GM13977 (cell line): ENCODE data around the gene ZNF532.

Experiments used
- DNase-seq: peaks from one replicate; pipeline ENCODE4 v3.0.0; 2012; ENCODE audit warnings: low spot score
- in situ Hi-C: fragments of 300-500 bp; cut with MboI; formaldehyde crosslinking; loops from one replicate; pipeline ENCODE4 v1.12.0; 2022; ENCODE audit warnings: low sequenced_read_pairs, low pct_unique_long_range_greater_than_20kb, mixed read lengths, inconsistent platforms; ENCODE audit not compliant: unreplicated experiment
- TF ChIP-seq, protein P1 (sequence below): IDR thresholded peaks from 2 replicates; pipeline ENCODE4 v1.5.1; 2012; ENCODE audit warnings: mild to moderate bottlenecking, control low read depth; ENCODE audit not compliant: insufficient read depth; ENCODE audit errors: extremely low read depth, missing control alignments

The ZNF532 gene

DNA sequence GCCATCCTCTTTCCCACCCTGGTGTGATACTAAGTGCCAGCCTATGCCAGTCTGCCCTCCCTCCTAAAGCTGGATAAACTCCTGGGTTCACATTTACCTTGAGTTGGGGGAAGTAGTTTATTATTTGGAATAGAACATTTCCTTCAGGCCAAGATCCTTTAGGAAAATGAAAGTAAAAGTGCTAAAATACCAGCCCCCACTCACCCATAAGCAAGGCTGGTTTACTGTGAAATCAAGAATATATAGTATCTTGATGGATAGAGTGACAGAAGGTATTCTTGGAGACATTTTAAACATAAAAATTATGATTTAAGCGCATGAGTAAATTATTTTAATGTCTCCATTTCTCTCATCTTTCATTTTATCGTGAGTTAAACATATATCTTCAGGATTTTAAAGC, 27.1 kb downstream of the ZNF532 start:
- in situ Hi-C loops = no loop called here
- TF ChIP-seq, protein P1, sequence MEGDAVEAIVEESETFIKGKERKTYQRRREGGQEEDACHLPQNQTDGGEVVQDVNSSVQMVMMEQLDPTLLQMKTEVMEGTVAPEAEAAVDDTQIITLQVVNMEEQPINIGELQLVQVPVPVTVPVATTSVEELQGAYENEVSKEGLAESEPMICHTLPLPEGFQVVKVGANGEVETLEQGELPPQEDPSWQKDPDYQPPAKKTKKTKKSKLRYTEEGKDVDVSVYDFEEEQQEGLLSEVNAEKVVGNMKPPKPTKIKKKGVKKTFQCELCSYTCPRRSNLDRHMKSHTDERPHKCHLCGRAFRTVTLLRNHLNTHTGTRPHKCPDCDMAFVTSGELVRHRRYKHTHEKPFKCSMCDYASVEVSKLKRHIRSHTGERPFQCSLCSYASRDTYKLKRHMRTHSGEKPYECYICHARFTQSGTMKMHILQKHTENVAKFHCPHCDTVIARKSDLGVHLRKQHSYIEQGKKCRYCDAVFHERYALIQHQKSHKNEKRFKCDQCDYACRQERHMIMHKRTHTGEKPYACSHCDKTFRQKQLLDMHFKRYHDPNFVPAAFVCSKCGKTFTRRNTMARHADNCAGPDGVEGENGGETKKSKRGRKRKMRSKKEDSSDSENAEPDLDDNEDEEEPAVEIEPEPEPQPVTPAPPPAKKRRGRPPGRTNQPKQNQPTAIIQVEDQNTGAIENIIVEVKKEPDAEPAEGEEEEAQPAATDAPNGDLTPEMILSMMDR = no peak
- no peak for DNase-seq

DNA sequence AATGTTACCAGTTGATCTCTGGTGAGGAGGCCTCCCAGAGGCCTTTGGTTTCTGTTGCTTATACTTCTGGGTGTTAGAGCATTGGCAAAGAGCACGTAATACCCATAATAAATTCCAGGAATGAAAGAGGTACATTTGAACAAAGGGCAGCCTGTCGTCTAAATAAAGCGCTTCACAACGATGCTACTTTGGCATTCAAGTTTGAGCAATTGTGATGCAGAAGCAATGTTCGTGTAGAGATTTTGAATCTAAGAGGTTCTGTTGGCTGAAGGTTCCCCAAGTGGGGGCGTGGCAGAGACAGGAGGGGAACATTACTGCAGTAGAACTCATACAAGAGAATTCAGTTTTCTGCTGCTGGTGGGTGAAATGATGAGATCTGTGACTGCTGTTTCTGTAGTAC, 27.8 kb downstream of the ZNF532 start:
- in situ Hi-C loops = no loop called here
- TF ChIP-seq, protein P1 = no peak
- DNase-seq = no peak

DNA sequence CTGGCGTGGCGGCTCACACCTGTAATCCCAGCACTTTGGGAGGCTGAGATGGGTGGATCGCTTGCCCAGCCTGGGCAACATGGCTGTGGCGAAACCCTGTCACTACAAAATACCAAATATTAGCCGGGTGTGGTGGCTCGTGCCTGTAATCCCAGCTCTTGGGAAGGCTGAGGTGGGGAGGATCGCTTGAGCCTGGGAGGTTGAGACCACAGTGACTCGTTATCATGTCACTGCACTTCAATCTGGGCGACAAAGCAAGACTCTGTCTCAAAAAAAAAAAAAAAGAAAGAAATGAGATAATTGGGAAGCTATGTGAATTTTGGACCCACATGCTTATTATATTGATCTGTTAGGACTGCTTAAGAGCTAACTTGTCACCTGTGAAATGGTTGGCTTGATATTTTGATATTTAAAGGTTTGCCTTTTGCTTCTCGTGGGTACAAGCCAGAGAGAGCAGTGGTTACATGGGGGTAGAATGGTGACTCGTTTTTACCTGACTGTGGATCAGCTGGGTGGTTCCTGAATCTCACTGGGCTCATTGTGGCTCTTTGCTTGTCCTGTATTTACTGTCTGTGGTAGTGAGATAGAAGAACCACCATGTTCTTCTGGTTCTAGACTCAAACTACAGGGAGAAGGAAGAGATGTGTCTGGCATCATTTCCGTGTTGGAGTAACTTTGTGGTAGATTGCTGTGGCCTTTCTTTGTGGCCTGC, 28.9 kb downstream of the ZNF532 start:
- no peak for DNase-seq
- in situ Hi-C loops = no loop called here
- TF ChIP-seq, protein P1 = no peak

DNA sequence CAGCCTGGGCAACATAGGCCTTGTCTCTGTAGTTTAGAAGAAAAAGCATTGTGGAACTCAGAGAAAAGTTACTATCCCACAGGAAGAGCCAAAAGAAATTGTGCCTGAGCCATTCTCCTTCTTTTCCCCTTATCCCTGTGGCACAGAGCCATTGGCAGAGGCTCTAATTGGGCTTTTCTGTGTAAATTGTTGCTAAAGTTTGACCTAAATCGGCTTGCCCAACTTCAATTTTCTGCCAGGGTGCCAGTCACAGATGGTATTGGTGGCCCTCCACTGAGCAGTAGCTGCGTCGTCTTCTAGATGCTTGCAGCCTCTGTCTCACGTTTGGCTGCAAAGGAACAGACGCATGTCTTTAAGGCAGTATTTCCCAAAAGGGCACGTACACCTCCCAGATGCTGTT, 30.3 kb downstream of the ZNF532 start:
- DNase-seq = no peak
- in situ Hi-C loops = no loop called here
- TF ChIP-seq, protein P1 = no peak

DNA sequence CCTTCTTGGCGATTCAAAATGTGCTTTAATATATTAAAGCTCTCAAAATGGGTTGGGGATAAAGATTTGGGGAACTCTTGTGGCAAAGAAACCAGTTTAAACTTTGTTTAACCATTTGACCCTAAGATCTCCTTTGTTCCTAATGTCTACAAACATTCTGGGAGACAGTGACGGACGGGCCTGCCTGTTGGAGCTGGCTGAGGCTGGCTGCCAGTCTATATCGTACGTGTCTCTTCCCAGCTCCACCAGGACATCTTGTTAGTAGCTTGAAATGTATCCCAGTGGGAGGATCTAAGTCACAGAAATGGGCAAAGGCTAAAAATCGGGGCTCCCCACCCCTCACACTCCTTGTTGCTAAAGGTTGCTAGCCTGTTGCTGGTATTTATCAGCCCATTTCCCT, 30.7 kb downstream of the ZNF532 start:
- DNase-seq = no peak
- TF ChIP-seq, protein P1 = no peak

DNA sequence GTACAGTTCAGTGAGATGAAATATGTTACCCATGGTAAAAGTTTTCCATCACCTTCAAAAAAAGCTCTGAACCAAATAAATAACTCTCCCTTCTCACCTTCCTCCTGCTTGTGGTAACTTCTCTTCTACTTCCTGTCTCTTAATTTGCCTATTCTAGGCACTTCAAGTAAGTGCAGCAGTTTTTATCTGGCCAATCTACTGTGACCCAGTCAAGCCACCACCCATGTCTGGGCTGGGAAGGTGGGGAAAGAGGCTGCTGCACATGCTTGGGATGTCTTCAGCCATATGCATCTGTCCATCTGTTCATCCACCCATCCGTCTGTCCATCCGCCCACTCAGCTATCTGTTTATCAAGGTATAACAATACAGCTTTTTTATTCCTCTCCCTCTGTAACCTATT, 31.6 kb downstream of the ZNF532 start:
- in situ Hi-C loops = no loop called here
- DNase-seq = peak; percentile 52
- TF ChIP-seq, protein P1 = no peak

More for the DNA sequence above, 30.7 kb downstream of the ZNF532 start:
- in situ Hi-C loops = no loop called here
